OCI-LY7 (cell line): Measurements from ENCODE around the gene ARL4A. TPM values are rescaled to one million over a fixed set of nuclear protein-coding genes. Genes with fewer than 3 reads are reported as not detected.

Source experiments
- BruUV-seq: library from RNA; stranded (reverse); fragments of 400-500 nt; replicated peaks from 2 replicates; lab custom pipeline; 2021; lab: Mats Ljungman, UMichigan
- CTCF ChIA-PET: fragments of 300-600 bp; sonication (Branson Sonifier 250); formaldehyde crosslinking; loops from one replicate; lab custom pipeline; 2022; ENCODE audit warnings: antibody characterized with exemption; ENCODE audit not compliant: unreplicated experiment; lab: Charles Lee
- POLR2A ChIA-PET: fragments of 300-600 bp; sonication (Branson Sonifier 250); formaldehyde crosslinking; loops from one replicate; lab custom pipeline; 2022; ENCODE audit warnings: antibody characterized with exemption; lab: Charles Lee
- DNase-seq: peaks from one replicate; pipeline ENCODE4 v3.0.0-alpha.2; 2015; ENCODE audit warnings: low spot score
- H2AFZ ChIP-seq: fragments of 200-600 bp; sonication (generic), shearing (Covaris generic); 2 replicates; pipeline ENCODE4 v1.6.1; 2014; ENCODE audit warnings: mild to moderate bottlenecking, antibody characterized with exemption, low read length, moderate library complexity
- H3K27ac ChIP-seq: fragments of 200-600 bp; sonication (generic); 2 replicates; pipeline ENCODE4 v1.5.1; 2014; ENCODE audit warnings: mixed run types, low read depth, mild to moderate bottlenecking, moderate library complexity, low read length, inconsistent platforms; ENCODE audit not compliant: poor library complexity, severe bottlenecking
- H3K36me3 ChIP-seq: fragments of 200-600 bp; sonication (generic); 2 replicates; pipeline ENCODE4 v1.6.1; 2014; ENCODE audit warnings: mild to moderate bottlenecking, antibody characterized with exemption, low read length, moderate library complexity, mixed read lengths; ENCODE audit not compliant: insufficient read depth
- H3K4me1 ChIP-seq: fragments of 200-600 bp; sonication (generic); 2 replicates; pipeline ENCODE4 v1.5.1; 2014; ENCODE audit warnings: mild to moderate bottlenecking, low read length; ENCODE audit not compliant: insufficient read depth, poor library complexity, severe bottlenecking
- H3K4me2 ChIP-seq: fragments of 200-600 bp; sonication (generic); 2 replicates; pipeline ENCODE4 v1.6.1; 2014; ENCODE audit warnings: mild to moderate bottlenecking, low read length
- H3K4me3 ChIP-seq: fragments of 200-600 bp; sonication (generic); 2 replicates; pipeline ENCODE4 v1.5.1; 2014; ENCODE audit warnings: mild to moderate bottlenecking, low read depth, low read length; ENCODE audit not compliant: poor library complexity, severe bottlenecking
- H3K79me2 ChIP-seq: fragments of 200-600 bp; sonication (generic); 2 replicates; pipeline ENCODE4 v1.6.1; 2016; ENCODE audit warnings: low read depth, mild to moderate bottlenecking, low read length, moderate library complexity, mixed read lengths; ENCODE audit not compliant: insufficient read depth
- H3K9me2 ChIP-seq: fragments of 200-600 bp; sonication (generic); 2 replicates; pipeline ENCODE4 v1.6.1; 2016; ENCODE audit warnings: mild to moderate bottlenecking, low read length, mixed read lengths; ENCODE audit not compliant: insufficient read depth
- H3K9me3 ChIP-seq: fragments of 200-600 bp; sonication (generic); 2 replicates; pipeline ENCODE4 v1.6.1; 2014; ENCODE audit warnings: mild to moderate bottlenecking, mixed run types, low read length, mixed read lengths
- H4K20me1 ChIP-seq: fragments of 200-600 bp; sonication (generic); 2 replicates; pipeline ENCODE4 v1.6.1; 2014; ENCODE audit warnings: mild to moderate bottlenecking, antibody characterized with exemption, low read length, moderate library complexity, mixed read lengths; ENCODE audit not compliant: insufficient read depth
- CTCF ChIP-seq: fragments of 200-600 bp; sonication (generic); conservative IDR thresholded peaks from 2 replicates; pipeline ENCODE4 v1.5.1; 2014; ENCODE audit warnings: mild to moderate bottlenecking, antibody characterized with exemption, low read length, moderate library complexity, mixed read lengths
- EZH2phosphoT487 ChIP-seq: fragments of 200-600 bp; sonication (generic); IDR thresholded peaks from 2 replicates; pipeline ENCODE4 v1.6.1; 2018; ENCODE audit warnings: low read depth, borderline replicate concordance, mild to moderate bottlenecking, mixed run types, antibody characterized with exemption, low read length, moderate library complexity, mixed read lengths
- intact Hi-C: fragments of 100-400 bp; cut with micrococcal nuclease; formaldehyde crosslinking; loops from one replicate; pipeline ENCODE4 v1.10.0; 2022; ENCODE audit not compliant: unreplicated experiment
- total RNA-seq, 2 experiments: library from RNA; depleted of rRNA in 1 of 2; stranded (reverse); fragments of >200 nt in 1 of 2; shearing (Covaris generic) in 1 of 2; gene quantifications; 2 replicates each; pipeline ENCODE4 v1.2.3, GENCODE V29; 2014 to 2022

Gene ARL4A
- total RNA-seq, 2 experiments from 2014 or later, result 5.5 to 10.1 TPM

- CTCF ChIA-PET, result no interaction called here
- intact Hi-C loops, result no loop called here
- POLR2A ChIA-PET, result no interaction called here
Observed at GRCh38 chr7:12692479-12693259, 5.2 kb downstream of the ARL4A start.

GRCh38 chr7:12694817-12695216 lies 7.4 kb downstream of the ARL4A start:
- ChIA-PET CTCF (no interaction called here), POLR2A (no interaction called here)
- no peak for TF ChIP-seq CTCF
- TF ChIP-seq EZH2phosphoT487, result no peak
- Histone ChIP-seq H3K4me1 (no peaks in the 10 kb centered on the region), H4K20me1 (no peaks in the 10 kb centered on the region), H3K9me3 (no peaks in the 10 kb centered on the region), H3K79me2 (0 out of 2 replicates have a peak, but pooled peaks cover under 1% of the 10 kb centered on the region), H3K9me2 (no peaks in the 10 kb centered on the region), H3K36me3 (no peaks in the 10 kb centered on the region), H3K27ac (no peak overlapping the region), H3K4me3 (no peak overlapping the region), H3K4me2 (no peak overlapping the region), H2AFZ (no peak overlapping the region)
- no peak for DNase-seq
- BruUV-seq, result no TSS peak
- intact Hi-C loops, result no loop called here

More at GRCh38 chr7:12692479-12693259, 5.2 kb downstream of the ARL4A start:
- Histone ChIP-seq H3K79me2 (peaks cover 8% of the 10 kb centered on the region), H4K20me1 (0 out of 2 replicates have a peak, but pooled peaks cover 4% of the 10 kb centered on the region), H3K4me1 (peaks cover 5% of the 10 kb centered on the region), H2AFZ (no peak overlapping the region), H3K36me3 (no peaks in the 10 kb centered on the region), H3K9me3 (no peaks in the 10 kb centered on the region), H3K4me3 (no peak overlapping the region), H3K4me2 (no peak overlapping the region), H3K9me2 (no peaks in the 10 kb centered on the region), H3K27ac (no peak overlapping the region)
- no TSS peak for BruUV-seq
- TF ChIP-seq CTCF (no peak), EZH2phosphoT487 (no peak)
- no peak for DNase-seq

GRCh38 chr7:12695965-12696364 lies 8.5 kb downstream of the ARL4A start:
- H3K27ac ChIP-seq, result no peak overlapping the region
- POLR2A ChIA-PET, result no interaction called here
- TF ChIP-seq CTCF (no peak), EZH2phosphoT487 (no peak)
- H3K36me3 ChIP-seq, result no peaks in the 10 kb centered on the region
- H3K79me2 ChIP-seq, result no peaks in the 10 kb centered on the region
- H3K4me1 ChIP-seq, result no peaks in the 10 kb centered on the region
- CTCF ChIA-PET, result no interaction called here
- H3K9me3 ChIP-seq, result no peaks in the 10 kb centered on the region
- H3K4me2 ChIP-seq, result no peak overlapping the region
- intact Hi-C loops, result no loop called here
- H2AFZ ChIP-seq, result no peak overlapping the region
- no TSS peak for BruUV-seq
- no peaks in the 10 kb centered on the region for H3K9me2 ChIP-seq
- DNase-seq, result no peak
- H3K4me3 ChIP-seq, result no peak overlapping the region
- no peaks in the 10 kb centered on the region for H4K20me1 ChIP-seq
